Activated naive CD8-positive, alpha-beta T cell treated with anti-CD3 and anti-CD28 coated beads for 36 hours (primary cell): ENCODE data around the gene VTI1A. TPM values are rescaled to one million over a fixed set of nuclear protein-coding genes. Genes with fewer than 3 reads are reported as not detected.
"Not testable (repeated sequence)": the region's sequence is repeated elsewhere in the genome, so short reads cannot be mapped to it uniquely, and the experiment has no call there.

Experiments
- DNase-seq: peaks from one replicate; pipeline ENCODE4 v3.0.0; 2021
- H3K27ac Mint-ChIP-seq: one replicate; pipeline ENCODE4 v1.8.0; 2022; ENCODE audit warnings: mild to moderate bottlenecking, moderate library complexity, mixed read lengths
- H3K27me3 Mint-ChIP-seq: one replicate; pipeline ENCODE4 v1.8.0; 2022; ENCODE audit warnings: mild to moderate bottlenecking, mixed read lengths
- H3K36me3 Mint-ChIP-seq: one replicate; pipeline ENCODE4 v1.8.0; 2021; ENCODE audit warnings: mild to moderate bottlenecking, mixed read lengths
- H3K4me1 Mint-ChIP-seq: one replicate; pipeline ENCODE4 v1.8.0; 2021; ENCODE audit warnings: mixed read lengths
- H3K4me3 Mint-ChIP-seq: one replicate; pipeline ENCODE4 v1.8.0; 2022; ENCODE audit warnings: mild to moderate bottlenecking, moderate library complexity, mixed read lengths
- H3K9me3 Mint-ChIP-seq: one replicate; pipeline ENCODE4 v1.8.0; 2022; ENCODE audit warnings: mixed read lengths
- total RNA-seq, 2 experiments: library from RNA; stranded (reverse); gene quantifications; one replicate each; pipeline ENCODE4 v1.2.3, GENCODE V29; 2021

Gene VTI1A
- total RNA-seq, 2 experiments from 2014 or later = 31.5 to 33.7 TPM

DNA sequence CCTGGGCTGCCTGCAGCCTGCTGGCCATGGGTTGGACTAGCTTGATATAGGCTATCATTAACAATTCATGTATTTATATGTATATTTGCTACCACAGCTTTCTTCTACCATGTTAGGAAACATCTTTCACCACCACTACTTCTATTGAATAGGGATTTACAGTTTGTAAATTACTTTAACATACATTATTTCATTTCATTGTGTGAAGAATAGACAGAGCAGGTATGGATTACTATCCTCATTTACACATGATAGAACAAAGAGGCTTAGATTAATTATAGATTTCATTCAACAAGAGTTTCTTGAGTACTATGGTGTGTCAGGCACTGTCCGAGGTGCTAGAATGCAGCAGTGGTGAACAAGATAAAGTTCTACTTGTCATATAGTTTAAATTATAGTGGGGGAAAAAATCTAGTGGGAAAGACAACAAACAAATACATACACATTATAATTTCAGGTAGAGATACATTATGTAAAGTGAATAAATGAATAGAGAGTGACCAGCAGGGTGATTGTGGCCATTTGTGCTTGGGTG, 20.6 kb downstream of the VTI1A start:
- Mint-ChIP-seq H3K9me3 (peaks cover 5% of the 10 kb centered on the region), H3K4me3 (no peak overlapping the region), H3K27me3 (no peaks in the 10 kb centered on the region), H3K36me3 (peaks cover 32% of the 10 kb centered on the region), H3K4me1 (peaks cover 14% of the 10 kb centered on the region), H3K27ac (no peak overlapping the region)
- no peak for DNase-seq

DNA sequence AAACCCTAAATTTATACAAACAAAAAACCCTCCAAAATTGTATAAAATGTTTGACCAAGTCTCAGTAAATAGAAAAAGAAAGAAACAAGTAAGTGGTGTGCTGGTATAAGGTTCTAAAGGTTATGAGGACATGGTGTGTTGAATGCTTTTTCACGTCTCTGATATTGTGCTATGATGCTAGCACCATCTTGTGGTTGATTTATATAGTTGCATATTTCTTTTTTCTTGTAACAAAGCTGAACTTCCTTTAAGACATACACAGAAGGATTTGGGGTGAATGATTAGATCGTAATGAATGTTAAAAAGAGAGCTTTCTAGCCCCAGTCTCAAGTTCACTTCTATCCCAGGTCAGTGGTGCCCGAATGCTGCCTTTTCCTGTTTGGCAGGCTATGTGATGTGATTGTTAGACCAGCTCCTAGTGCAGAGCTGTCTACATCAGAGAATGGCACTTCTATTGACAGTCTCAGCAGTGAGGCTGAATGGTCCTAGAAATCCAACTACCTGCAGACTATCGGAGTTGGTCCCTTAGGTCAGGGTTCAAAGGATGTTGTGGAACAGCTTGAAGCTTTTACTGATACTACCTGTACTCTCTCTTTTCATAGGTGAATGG, 25.0 kb downstream of the VTI1A start:
- H3K27me3 Mint-ChIP-seq = no peaks in the 10 kb centered on the region
- no peak overlapping the region for H3K27ac Mint-ChIP-seq
- no peak for DNase-seq
- H3K9me3 Mint-ChIP-seq = no peaks in the 10 kb centered on the region
- peaks cover 7% of the 10 kb centered on the region for H3K4me1 Mint-ChIP-seq
- peaks cover 6% of the 10 kb centered on the region for H3K36me3 Mint-ChIP-seq
- H3K4me3 Mint-ChIP-seq = no peak overlapping the region

- Mint-ChIP-seq H3K9me3 (no peaks in the 10 kb centered on the region), H3K27me3 (no peaks in the 10 kb centered on the region), H3K4me3 (no peak overlapping the region), H3K36me3 (peaks cover 6% of the 10 kb centered on the region), H3K4me1 (peaks cover 9% of the 10 kb centered on the region), H3K27ac (no peak overlapping the region)
- no peak for DNase-seq
Observed at GRCh38 chr10:112475575-112476218, 28.7 kb downstream of the VTI1A start.

- H3K27ac Mint-ChIP-seq = no peak overlapping the region
Observed at GRCh38 chr10:112481602-112482001, 34.6 kb downstream of the VTI1A start.

GRCh38 chr10:112484399-112484798, 37.4 kb downstream of the VTI1A start:
- no peak overlapping the region for H3K27ac Mint-ChIP-seq
- H3K27me3 Mint-ChIP-seq = no peaks in the 10 kb centered on the region
- DNase-seq = no peak
- H3K4me1 Mint-ChIP-seq = peaks cover 12% of the 10 kb centered on the region
- no peaks in the 10 kb centered on the region for H3K9me3 Mint-ChIP-seq
- H3K36me3 Mint-ChIP-seq = peaks cover 5% of the 10 kb centered on the region
- H3K4me3 Mint-ChIP-seq = no peak overlapping the region

More at GRCh38 chr10:112481602-112482001, 34.6 kb downstream of the VTI1A start:
- Mint-ChIP-seq H3K36me3 (no peaks in the 10 kb centered on the region), H3K4me3 (no peak overlapping the region), H3K9me3 (no peaks in the 10 kb centered on the region), H3K27me3 (no peaks in the 10 kb centered on the region), H3K4me1 (peaks cover 12% of the 10 kb centered on the region)
- DNase-seq = no peak

DNA sequence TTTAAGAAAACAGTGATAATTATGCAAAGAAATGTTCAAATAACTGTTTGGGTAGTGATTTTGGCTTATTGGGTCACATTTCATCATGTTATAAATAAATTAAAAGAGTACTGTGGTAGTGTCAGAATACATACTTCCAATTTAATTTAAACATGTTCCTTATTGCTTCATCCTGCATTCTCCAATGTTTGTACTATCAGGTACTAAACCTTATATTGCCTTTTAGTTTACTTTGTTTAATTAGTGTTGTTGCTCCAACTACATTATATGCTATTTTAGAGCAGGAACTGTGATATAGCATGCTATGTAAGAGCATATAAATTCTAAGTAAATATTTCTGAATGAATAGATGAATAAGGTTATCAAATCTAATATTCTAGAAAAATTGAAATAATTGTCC, 40.9 kb downstream of the VTI1A start:
- Mint-ChIP-seq H3K36me3 (peaks cover 7% of the 10 kb centered on the region), H3K4me3 (no peak overlapping the region), H3K9me3 (no peaks in the 10 kb centered on the region), H3K27me3 (no peaks in the 10 kb centered on the region), H3K27ac (no peak overlapping the region), H3K4me1 (peaks cover 16% of the 10 kb centered on the region)
- DNase-seq = no peak

GRCh38 chr10:112490545-112490944, 43.5 kb downstream of the VTI1A start:
- H3K36me3 Mint-ChIP-seq = peaks cover 7% of the 10 kb centered on the region
- H3K4me1 Mint-ChIP-seq = peaks cover 9% of the 10 kb centered on the region
- no peaks in the 10 kb centered on the region for H3K9me3 Mint-ChIP-seq
- H3K27me3 Mint-ChIP-seq = no peaks in the 10 kb centered on the region
- H3K4me3 Mint-ChIP-seq = no peak overlapping the region
- DNase-seq = no peak
- H3K27ac Mint-ChIP-seq = no peak overlapping the region

DNA sequence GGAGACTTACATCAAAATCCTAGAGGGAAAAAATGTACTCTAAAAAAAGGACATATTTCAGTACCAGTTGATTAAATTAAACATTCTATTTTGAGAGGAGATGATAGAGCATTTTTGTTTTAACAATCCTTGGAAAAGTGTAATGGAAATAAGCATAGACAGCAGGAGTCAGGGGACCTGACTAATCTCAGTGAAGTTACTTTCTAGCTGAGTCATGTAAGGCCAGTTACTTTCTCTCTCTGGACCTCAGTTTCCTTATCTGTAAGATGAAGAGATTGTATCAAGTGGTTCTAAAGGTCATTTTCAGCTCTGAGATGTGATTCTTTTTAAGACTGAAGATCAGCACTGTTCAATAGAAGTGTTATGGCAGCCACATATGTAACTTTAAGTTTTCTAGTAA, 44.1 kb downstream of the VTI1A start:
- H3K36me3 Mint-ChIP-seq = peaks cover 7% of the 10 kb centered on the region
- no peak overlapping the region for H3K27ac Mint-ChIP-seq
- no peak for DNase-seq
- H3K27me3 Mint-ChIP-seq = no peaks in the 10 kb centered on the region
- H3K4me1 Mint-ChIP-seq = peaks cover 9% of the 10 kb centered on the region
- no peak overlapping the region for H3K4me3 Mint-ChIP-seq
- H3K9me3 Mint-ChIP-seq = no peaks in the 10 kb centered on the region

GRCh38 chr10:112492736-112493135, 45.7 kb downstream of the VTI1A start:
- no peak for DNase-seq
- Mint-ChIP-seq H3K27me3 (no peaks in the 10 kb centered on the region), H3K4me1 (peaks cover 14% of the 10 kb centered on the region), H3K9me3 (no peaks in the 10 kb centered on the region), H3K27ac (no peak overlapping the region), H3K36me3 (peaks cover 5% of the 10 kb centered on the region), H3K4me3 (no peak overlapping the region)

DNA sequence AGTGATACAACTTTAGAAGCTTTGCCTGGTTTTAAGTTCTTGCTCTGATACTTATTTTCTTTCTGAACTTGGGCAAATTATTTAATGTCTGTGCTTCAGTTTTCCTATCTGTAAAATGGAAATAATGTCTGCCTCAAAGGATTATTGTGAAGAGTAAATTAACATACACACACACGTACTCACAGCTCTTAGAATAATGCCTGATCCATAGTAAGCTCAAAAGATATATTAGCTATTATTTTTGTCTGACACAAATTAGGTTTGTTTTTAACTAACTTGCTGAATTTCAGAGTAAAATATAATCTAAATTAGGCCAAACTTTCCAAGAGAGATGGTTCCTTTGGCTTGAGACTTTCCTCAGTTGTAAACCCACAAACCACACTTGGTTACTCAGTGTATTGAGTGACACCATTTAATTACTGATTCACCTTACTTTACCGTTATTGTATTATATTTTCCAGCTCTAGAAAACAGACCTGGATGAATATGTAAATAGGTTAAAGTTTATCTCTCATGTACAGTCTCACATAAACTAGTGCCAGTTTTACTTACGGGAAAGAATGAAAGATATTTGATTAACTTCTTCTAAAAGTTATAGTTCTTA, 50.4 kb downstream of the VTI1A start:
- DNase-seq = no peak
- Mint-ChIP-seq H3K27me3 (no peaks in the 10 kb centered on the region), H3K36me3 (peaks cover 22% of the 10 kb centered on the region), H3K4me3 (no peak overlapping the region), H3K27ac (no peak overlapping the region), H3K9me3 (no peaks in the 10 kb centered on the region), H3K4me1 (peaks cover 6% of the 10 kb centered on the region)

DNA sequence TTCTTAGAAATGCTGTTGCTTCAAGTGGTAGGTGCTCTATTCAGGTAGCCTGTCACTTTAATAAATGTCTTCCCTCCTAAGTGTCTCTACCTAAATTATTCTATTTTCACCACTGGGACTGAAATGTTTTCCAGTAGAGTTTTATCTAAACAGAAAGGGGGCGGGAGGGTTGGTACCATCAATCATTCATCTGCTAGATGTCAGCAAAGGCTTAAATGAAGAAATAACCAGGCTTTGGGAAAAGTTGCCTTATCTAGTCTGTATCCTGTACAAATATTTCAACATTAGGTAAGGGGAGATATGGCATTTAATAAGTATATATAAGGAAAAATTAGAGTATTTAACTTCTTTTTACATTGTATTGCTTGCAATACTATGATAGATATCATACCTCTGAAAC, 51.8 kb downstream of the VTI1A start:
- no peak for DNase-seq
- Mint-ChIP-seq H3K4me3 (no peak overlapping the region), H3K27ac (no peak overlapping the region), H3K9me3 (no peaks in the 10 kb centered on the region), H3K27me3 (no peaks in the 10 kb centered on the region), H3K36me3 (peaks cover 24% of the 10 kb centered on the region), H3K4me1 (peaks cover 6% of the 10 kb centered on the region)

- not testable (repeated sequence) for H3K4me1 Mint-ChIP-seq, H3K27me3 Mint-ChIP-seq, H3K4me3 Mint-ChIP-seq, H3K27ac Mint-ChIP-seq, DNase-seq, H3K9me3 Mint-ChIP-seq
- peaks cover 24% of the 10 kb centered on the region for H3K36me3 Mint-ChIP-seq
Observed at GRCh38 chr10:112499985-112500384, 53.0 kb downstream of the VTI1A start.

GRCh38 chr10:112502536-112502935, 55.5 kb downstream of the VTI1A start:
- peaks cover 7% of the 10 kb centered on the region for H3K4me1 Mint-ChIP-seq
- DNase-seq = no peak
- no peak overlapping the region for H3K27ac Mint-ChIP-seq
- H3K4me3 Mint-ChIP-seq = no peak overlapping the region
- H3K27me3 Mint-ChIP-seq = no peaks in the 10 kb centered on the region
- H3K36me3 Mint-ChIP-seq = peaks cover 22% of the 10 kb centered on the region
- H3K9me3 Mint-ChIP-seq = no peaks in the 10 kb centered on the region

- peaks cover 22% of the 10 kb centered on the region for H3K36me3 Mint-ChIP-seq
- H3K27me3 Mint-ChIP-seq = no peaks in the 10 kb centered on the region
- no peaks in the 10 kb centered on the region for H3K9me3 Mint-ChIP-seq
- no peak overlapping the region for H3K27ac Mint-ChIP-seq
- peaks cover 6% of the 10 kb centered on the region for H3K4me1 Mint-ChIP-seq
- DNase-seq = no peak
- H3K4me3 Mint-ChIP-seq = no peak overlapping the region
Observed at GRCh38 chr10:112503643-112504042, 56.6 kb downstream of the VTI1A start.

DNA sequence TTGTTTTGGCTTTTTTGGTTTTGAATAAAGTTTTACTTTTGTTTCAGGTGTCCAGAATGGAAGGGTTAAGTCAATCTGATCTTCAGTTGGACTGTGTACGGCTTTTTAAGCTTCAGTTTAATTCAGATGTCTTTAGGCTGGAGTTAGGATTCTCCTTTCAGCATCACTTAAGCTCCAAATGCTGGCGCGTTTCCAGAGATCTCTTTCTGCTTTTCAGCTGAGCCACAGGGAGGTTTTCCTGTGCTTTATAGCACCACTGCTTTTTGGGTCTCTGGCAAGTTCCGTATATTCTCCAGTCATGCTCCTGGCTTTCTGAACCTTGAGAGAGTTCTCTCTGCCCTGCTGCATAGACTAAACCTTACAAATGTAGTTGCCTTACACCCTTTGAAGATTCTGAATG, 60.0 kb downstream of the VTI1A start:
- no peak overlapping the region for H3K27ac Mint-ChIP-seq
- H3K27me3 Mint-ChIP-seq = no peaks in the 10 kb centered on the region
- no peak overlapping the region for H3K4me3 Mint-ChIP-seq
- H3K36me3 Mint-ChIP-seq = peaks cover 16% of the 10 kb centered on the region
- no peaks in the 10 kb centered on the region for H3K9me3 Mint-ChIP-seq
- H3K4me1 Mint-ChIP-seq = peaks cover 6% of the 10 kb centered on the region
- no peak for DNase-seq

DNA sequence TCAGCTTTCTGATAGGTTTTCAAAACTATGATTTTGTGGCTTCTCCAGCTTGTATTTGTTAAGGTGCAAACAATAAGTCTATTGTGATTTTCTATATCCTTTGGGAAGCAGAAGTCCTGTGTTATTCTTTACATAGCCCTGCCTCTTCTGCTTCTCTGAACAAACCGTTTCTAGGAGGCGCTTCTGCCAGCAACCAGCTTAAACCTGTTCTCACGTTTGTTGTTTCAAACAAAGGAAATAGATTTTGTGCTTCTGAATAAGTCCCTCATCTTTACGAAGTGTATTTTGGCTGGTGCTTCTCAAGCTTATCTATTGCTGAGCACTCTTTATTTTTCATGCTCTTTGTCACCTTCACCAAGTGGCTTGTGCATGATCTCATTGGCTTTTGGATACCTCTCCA, 61.0 kb downstream of the VTI1A start:
- Mint-ChIP-seq H3K4me1 (peaks cover 8% of the 10 kb centered on the region), H3K36me3 (peaks cover 24% of the 10 kb centered on the region), H3K27me3 (no peaks in the 10 kb centered on the region), H3K4me3 (no peak overlapping the region), H3K27ac (no peak overlapping the region), H3K9me3 (no peaks in the 10 kb centered on the region)
- no peak for DNase-seq
